Measurements from ENCODE around the gene FBXO45. TPM values are rescaled to one million over a fixed set of nuclear protein-coding genes. Genes with fewer than 3 reads are reported as not detected.

Gene FBXO45
- total RNA-seq, 1 donor from 2014 or later = 7.7 TPM

Other genes starting within 250 kb of the FBXO45 start
- gene TM4SF19, start 230.3 kb upstream of the FBXO45 start, total RNA-seq = 2.1 TPM
- gene UBXN7, start 136.2 kb upstream of the FBXO45 start, total RNA-seq = 46.8 TPM
- 29.1 TPM for gene RNF168, start 64.9 kb upstream of the FBXO45 start, total RNA-seq
- gene SMCO1, start 53.3 kb upstream of the FBXO45 start, total RNA-seq = not detected
- gene WDR53, start 106 bp upstream of the FBXO45 start, total RNA-seq = 7.3 TPM
- 20.7 TPM for gene NRROS, start 71.0 kb downstream of the FBXO45 start, total RNA-seq
- gene CEP19, start 143.6 kb downstream of the FBXO45 start, total RNA-seq = 1.3 TPM
- 20.7 TPM for gene PIGX, start 143.7 kb downstream of the FBXO45 start, total RNA-seq
- 105 TPM for gene PAK2, start 171.2 kb downstream of the FBXO45 start, total RNA-seq

Measured in mesenteric fat pad (tissue), 1 donor.